ENCODE results near the gene ACTR3C.

ACTR3C gene

DNA sequence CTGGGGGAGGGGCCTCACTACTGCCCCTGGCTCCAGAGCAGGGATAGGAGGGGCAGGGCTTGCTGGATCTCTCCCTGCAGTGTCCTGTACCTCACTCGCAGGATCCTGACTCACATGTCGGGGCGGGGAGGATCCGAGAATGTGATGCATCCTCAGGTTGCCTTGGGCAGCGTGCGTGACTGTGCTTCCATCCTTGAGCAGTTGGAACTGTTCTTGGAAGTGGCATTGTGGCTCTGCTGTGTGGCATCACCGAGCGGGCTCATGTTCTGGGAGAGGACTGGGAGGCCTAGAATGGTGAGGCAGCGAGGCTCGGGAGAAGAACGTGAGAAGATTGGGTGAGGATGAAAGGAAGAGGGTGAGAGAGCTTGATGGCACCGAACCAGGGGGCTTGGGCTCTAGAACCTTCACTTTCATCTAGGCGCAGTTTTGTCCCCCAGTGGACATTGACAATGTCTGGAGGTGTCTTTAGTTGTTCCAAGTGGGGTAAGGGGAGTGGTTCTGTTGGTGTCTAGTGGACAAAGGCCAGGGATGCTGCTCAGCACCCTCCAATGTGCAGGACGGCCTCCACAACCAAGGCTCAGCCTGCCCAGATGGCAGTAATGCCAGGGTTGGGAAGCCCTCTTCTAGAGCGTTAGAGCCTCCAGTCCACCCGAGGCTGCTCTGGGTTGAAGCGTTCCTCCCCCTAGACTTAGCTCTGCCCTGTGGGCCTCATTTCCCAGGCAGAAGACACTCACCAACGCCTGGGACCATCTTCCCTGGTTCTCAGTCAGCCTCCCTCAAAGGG lies 9.7 kb upstream of the ACTR3C start:
- no peaks in the 10 kb centered on the region for H3K4me1 ChIP-seq (ENCODE audit: low read length)
- no peaks in the 10 kb centered on the region for H3K9me3 ChIP-seq (ENCODE audit: insufficient read depth, low read length)
- H3K9ac ChIP-seq (ENCODE audit: low read length) = no peak overlapping the region
- no peak overlapping the region for H2AFZ ChIP-seq (ENCODE audit: low read depth, low read length)
- H3K27me3 ChIP-seq (ENCODE audit: low read depth, low read length) = no peaks in the 10 kb centered on the region
- TF ChIP-seq EZH2phosphoT487 (IDR thresholded peaks at IDR 0.05; ENCODE audit: low read depth) = no peak
- TF ChIP-seq, protein P1, sequence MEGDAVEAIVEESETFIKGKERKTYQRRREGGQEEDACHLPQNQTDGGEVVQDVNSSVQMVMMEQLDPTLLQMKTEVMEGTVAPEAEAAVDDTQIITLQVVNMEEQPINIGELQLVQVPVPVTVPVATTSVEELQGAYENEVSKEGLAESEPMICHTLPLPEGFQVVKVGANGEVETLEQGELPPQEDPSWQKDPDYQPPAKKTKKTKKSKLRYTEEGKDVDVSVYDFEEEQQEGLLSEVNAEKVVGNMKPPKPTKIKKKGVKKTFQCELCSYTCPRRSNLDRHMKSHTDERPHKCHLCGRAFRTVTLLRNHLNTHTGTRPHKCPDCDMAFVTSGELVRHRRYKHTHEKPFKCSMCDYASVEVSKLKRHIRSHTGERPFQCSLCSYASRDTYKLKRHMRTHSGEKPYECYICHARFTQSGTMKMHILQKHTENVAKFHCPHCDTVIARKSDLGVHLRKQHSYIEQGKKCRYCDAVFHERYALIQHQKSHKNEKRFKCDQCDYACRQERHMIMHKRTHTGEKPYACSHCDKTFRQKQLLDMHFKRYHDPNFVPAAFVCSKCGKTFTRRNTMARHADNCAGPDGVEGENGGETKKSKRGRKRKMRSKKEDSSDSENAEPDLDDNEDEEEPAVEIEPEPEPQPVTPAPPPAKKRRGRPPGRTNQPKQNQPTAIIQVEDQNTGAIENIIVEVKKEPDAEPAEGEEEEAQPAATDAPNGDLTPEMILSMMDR (IDR thresholded peaks at IDR 0.05; ENCODE audit: low read depth, low read length) = no peak
- H3K36me3 ChIP-seq (replicated peaks; ENCODE audit: low read depth, low read length) = peaks cover 16% of the 10 kb centered on the region
- no peak overlapping the region for H3K4me2 ChIP-seq (ENCODE audit: low read length)
- no peaks in the 10 kb centered on the region for H4K20me1 ChIP-seq (ENCODE audit: insufficient read depth, low read length)
- no peak overlapping the region for H3K4me3 ChIP-seq (ENCODE audit: low read length)
- no peaks in the 10 kb centered on the region for H3K79me2 ChIP-seq (ENCODE audit: low read length)
- no peak overlapping the region for H3K27ac ChIP-seq (ENCODE audit: low read length)

DNA sequence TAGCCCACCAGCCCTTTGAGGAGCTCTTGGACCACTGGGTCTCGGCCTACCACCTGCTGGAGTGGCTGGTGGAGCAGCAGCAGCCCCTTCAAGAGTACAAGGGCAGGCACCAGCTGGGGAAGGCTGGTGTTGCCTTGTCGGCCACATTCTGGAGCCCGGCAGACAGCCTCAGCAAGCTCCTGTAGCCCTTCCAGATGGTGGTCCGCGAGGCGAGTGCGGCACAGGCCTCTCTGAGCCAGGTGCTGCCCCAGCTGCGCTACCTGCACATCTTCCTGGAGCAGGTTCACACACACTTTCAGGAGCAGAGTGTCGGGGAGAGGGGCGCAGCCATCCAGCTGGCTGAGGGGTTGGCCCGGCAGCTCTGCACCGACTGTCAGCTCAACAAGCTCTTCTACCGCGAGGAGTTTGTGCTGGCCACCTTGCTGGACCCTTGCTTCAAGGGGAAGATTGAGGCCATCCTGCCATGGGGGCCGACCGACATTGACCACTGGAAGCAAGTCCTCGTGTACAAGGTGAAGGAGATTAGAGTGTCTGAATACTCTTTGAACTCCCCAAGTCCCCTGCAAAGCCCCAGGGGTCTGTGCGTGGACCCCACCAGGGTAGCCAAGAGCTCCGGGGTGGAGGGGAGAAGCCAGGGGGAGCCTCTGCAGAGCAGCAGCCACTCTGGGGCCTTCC lies 7.0 kb upstream of the ACTR3C start:
- no peaks in the 10 kb centered on the region for H3K27me3 ChIP-seq (ENCODE audit: low read depth, low read length)
- H3K4me1 ChIP-seq (ENCODE audit: low read length) = peaks cover 7% of the 10 kb centered on the region
- H3K4me2 ChIP-seq (ENCODE audit: low read length) = no peak overlapping the region
- peaks cover 33% of the 10 kb centered on the region for H3K36me3 ChIP-seq (replicated peaks; ENCODE audit: low read depth, low read length)
- no peak for TF ChIP-seq EZH2phosphoT487 (IDR thresholded peaks at IDR 0.05; ENCODE audit: low read depth)
- TF ChIP-seq, protein P1 (IDR thresholded peaks at IDR 0.05; ENCODE audit: low read depth, low read length) = no peak
- H3K4me3 ChIP-seq (ENCODE audit: low read length) = no peak overlapping the region
- H3K79me2 ChIP-seq (ENCODE audit: low read length) = no peaks in the 10 kb centered on the region
- no peaks in the 10 kb centered on the region for H4K20me1 ChIP-seq (ENCODE audit: insufficient read depth, low read length)
- H3K9ac ChIP-seq (ENCODE audit: low read length) = no peak overlapping the region
- no peaks in the 10 kb centered on the region for H3K9me3 ChIP-seq (ENCODE audit: insufficient read depth, low read length)
- H3K27ac ChIP-seq (ENCODE audit: low read length) = no peak overlapping the region
- no peak overlapping the region for H2AFZ ChIP-seq (ENCODE audit: low read depth, low read length)

DNA sequence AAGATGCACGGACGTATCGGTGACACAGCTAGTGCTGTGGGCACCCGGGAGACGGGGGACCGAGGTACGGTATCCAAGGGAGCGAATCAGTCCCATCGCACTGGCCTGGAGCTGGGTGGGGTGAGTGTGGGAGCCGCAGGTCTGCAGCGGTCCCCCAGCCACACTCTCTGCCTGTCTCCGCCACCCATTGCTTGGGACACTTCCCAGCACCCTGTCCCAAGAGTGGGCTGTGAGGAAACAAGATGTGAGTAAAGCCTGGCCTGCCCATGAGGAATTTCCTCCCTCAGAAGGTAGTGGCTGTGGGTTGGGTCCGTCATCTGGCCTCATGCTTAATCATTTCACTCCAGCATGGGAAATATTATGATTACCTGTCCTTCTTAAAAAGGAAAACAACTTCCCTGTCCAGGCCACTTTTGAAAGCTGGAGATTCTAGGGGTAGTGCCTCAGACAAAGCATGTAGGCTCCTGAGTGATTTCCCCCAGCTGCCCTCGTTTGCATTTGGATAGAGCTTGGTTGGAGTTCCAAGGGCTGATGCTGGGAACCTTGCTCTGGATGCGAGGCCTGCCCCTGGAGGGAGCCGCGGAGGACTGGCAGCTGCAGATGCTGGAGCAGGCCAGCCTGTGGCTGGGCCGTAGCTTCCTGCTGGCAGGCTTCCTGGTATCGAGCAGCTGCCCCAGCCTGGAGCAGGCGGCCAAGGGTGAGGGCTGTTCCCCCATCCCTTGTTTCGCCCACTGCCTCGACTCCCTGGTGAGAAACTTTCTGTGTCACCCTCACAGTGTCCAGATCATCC lies 6.2 kb upstream of the ACTR3C start:
- Histone ChIP-seq H3K27ac (ENCODE audit: low read length) (no peak overlapping the region), H3K9me3 (ENCODE audit: insufficient read depth, low read length) (no peaks in the 10 kb centered on the region), H3K79me2 (ENCODE audit: low read length) (peaks cover 6% of the 10 kb centered on the region), H3K9ac (ENCODE audit: low read length) (no peak overlapping the region), H3K4me1 (ENCODE audit: low read length) (peaks cover 7% of the 10 kb centered on the region), H3K4me3 (ENCODE audit: low read length) (no peak overlapping the region), H3K36me3 (replicated peaks; ENCODE audit: low read depth, low read length) (peaks cover 33% of the 10 kb centered on the region), H3K4me2 (ENCODE audit: low read length) (no peak overlapping the region), H3K27me3 (ENCODE audit: low read depth, low read length) (no peaks in the 10 kb centered on the region), H2AFZ (ENCODE audit: low read depth, low read length) (no peak overlapping the region), H4K20me1 (ENCODE audit: insufficient read depth, low read length) (no peaks in the 10 kb centered on the region)
- TF ChIP-seq, protein P1 (IDR thresholded peaks at IDR 0.05; ENCODE audit: low read depth, low read length) = no peak
- TF ChIP-seq EZH2phosphoT487 (IDR thresholded peaks at IDR 0.05; ENCODE audit: low read depth) = no peak

DNA sequence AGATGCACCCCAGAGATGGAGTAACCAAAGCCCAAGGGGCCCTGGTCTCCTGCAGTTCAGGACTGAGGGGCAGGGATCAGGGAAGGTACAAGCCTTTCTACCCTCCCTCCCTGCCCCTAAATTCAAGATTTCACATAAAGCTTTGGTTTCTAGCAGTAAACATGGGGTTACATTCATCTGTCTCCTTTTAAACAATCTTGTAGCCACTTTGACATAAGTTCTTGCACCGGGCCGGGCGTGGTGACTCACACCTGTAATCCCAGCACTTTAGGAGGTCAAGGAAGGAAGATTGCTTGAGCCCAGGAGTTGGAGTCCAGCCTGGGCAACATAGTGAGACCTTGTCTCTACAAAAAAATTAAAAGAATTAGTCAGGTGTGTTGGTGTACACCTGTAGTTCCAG lies 4.0 kb upstream of the ACTR3C start:
- no peaks in the 10 kb centered on the region for H3K27me3 ChIP-seq (ENCODE audit: low read depth, low read length)
- H2AFZ ChIP-seq (ENCODE audit: low read depth, low read length) = no peak overlapping the region
- H3K4me1 ChIP-seq (ENCODE audit: low read length) = peaks cover 15% of the 10 kb centered on the region
- no peak for TF ChIP-seq EZH2phosphoT487 (IDR thresholded peaks at IDR 0.05; ENCODE audit: low read depth)
- TF ChIP-seq, protein P1 (IDR thresholded peaks at IDR 0.05; ENCODE audit: low read depth, low read length) = no peak
- no peaks in the 10 kb centered on the region for H3K9me3 ChIP-seq (ENCODE audit: insufficient read depth, low read length)
- no peak overlapping the region for H3K4me2 ChIP-seq (ENCODE audit: low read length)
- no peak overlapping the region for H3K4me3 ChIP-seq (ENCODE audit: low read length)
- no peak overlapping the region for H3K9ac ChIP-seq (ENCODE audit: low read length)
- no peak overlapping the region for H3K27ac ChIP-seq (ENCODE audit: low read length)
- H3K79me2 ChIP-seq (ENCODE audit: low read length) = peaks cover 28% of the 10 kb centered on the region
- H4K20me1 ChIP-seq (ENCODE audit: insufficient read depth, low read length) = no peaks in the 10 kb centered on the region
- peaks cover 33% of the 10 kb centered on the region for H3K36me3 ChIP-seq (replicated peaks; ENCODE audit: low read depth, low read length)
